A204.1 (cell line): Measurements from ENCODE around the gene SFMBT1.

Experiments used
- FAIRE-seq: peaks from 2 replicates; lab custom pipeline; 2012; peaks lifted over from hg19 to GRCh38; lab: Jason Lieb, UNC

The SFMBT1 gene

GRCh38 chr3:52998771-52999513 is 46.9 kb downstream of the SFMBT1 start:
- FAIRE-seq, result no peak

- no peak for FAIRE-seq
Observed at GRCh38 chr3:52990637-52991036, 55.2 kb downstream of the SFMBT1 start.

GRCh38 chr3:52986938-52987337 is 58.9 kb downstream of the SFMBT1 start:
- peak; percentile 90 for FAIRE-seq

GRCh38 chr3:52986049-52986448 is 59.8 kb downstream of the SFMBT1 start:
- no peak for FAIRE-seq

- FAIRE-seq, result no peak
Observed at GRCh38 chr3:52983828-52984227, 62.0 kb downstream of the SFMBT1 start.

GRCh38 chr3:52983336-52983807 is 62.5 kb downstream of the SFMBT1 start:
- FAIRE-seq, result no peak

- FAIRE-seq, result no peak
Observed at GRCh38 chr3:52982839-52983238, 63.0 kb downstream of the SFMBT1 start.

GRCh38 chr3:52979190-52979983 is 66.5 kb downstream of the SFMBT1 start:
- no peak for FAIRE-seq

- FAIRE-seq, result peak; percentile 65
Observed at GRCh38 chr3:52978109-52978754, 67.6 kb downstream of the SFMBT1 start.

GRCh38 chr3:52973806-52974205 is 72.1 kb downstream of the SFMBT1 start:
- FAIRE-seq, result no peak

- FAIRE-seq, result no peak
Observed at GRCh38 chr3:52971895-52972294, 74.0 kb downstream of the SFMBT1 start.

- FAIRE-seq, result no peak
Observed at GRCh38 chr3:52967398-52967797, 78.5 kb downstream of the SFMBT1 start.

GRCh38 chr3:52962160-52962559 is 83.7 kb downstream of the SFMBT1 start:
- FAIRE-seq, result no peak

GRCh38 chr3:52959773-52960172 is 86.1 kb downstream of the SFMBT1 start:
- no peak for FAIRE-seq

- peak; percentile 77 for FAIRE-seq
Observed at GRCh38 chr3:52939600-52939999, 106.3 kb downstream of the SFMBT1 start.

- FAIRE-seq, result peak; percentile 85
Observed at GRCh38 chr3:52934630-52935530, 111.0 kb downstream of the SFMBT1 start.

GRCh38 chr3:52931889-52932288 is 114.0 kb downstream of the SFMBT1 start:
- FAIRE-seq, result no peak

- no peak for FAIRE-seq
Observed at GRCh38 chr3:52931328-52931727, 114.5 kb downstream of the SFMBT1 start.

GRCh38 chr3:52930748-52931147 is 115.1 kb downstream of the SFMBT1 start:
- no peak for FAIRE-seq

- FAIRE-seq, result no peak
Observed at GRCh38 chr3:52926554-52926953, 119.3 kb downstream of the SFMBT1 start.

- peak; percentile 71 for FAIRE-seq
Observed at GRCh38 chr3:52925405-52926313, 120.2 kb downstream of the SFMBT1 start.
